ENCODE results near the gene SULF2.

Gene SULF2

GRCh38 chr20:47667531-47668312 lies 117.6 kb downstream of the SULF2 start:
- no peak for DNase-seq

GRCh38 chr20:47667086-47667485 lies 118.2 kb downstream of the SULF2 start:
- DNase-seq, result no peak

GRCh38 chr20:47666304-47666703 lies 119.0 kb downstream of the SULF2 start:
- DNase-seq, result no peak

- DNase-seq, result no peak
Measured at GRCh38 chr20:47665221-47665991, 119.9 kb downstream of the SULF2 start.

GRCh38 chr20:47664744-47665143 lies 120.5 kb downstream of the SULF2 start:
- no peak for DNase-seq

- no peak for DNase-seq
Measured at GRCh38 chr20:47664068-47664437, 121.2 kb downstream of the SULF2 start.

- peak; percentile 22 for DNase-seq
Measured at GRCh38 chr20:47663354-47664067, 121.8 kb downstream of the SULF2 start.

GRCh38 chr20:47662483-47663353 lies 122.6 kb downstream of the SULF2 start:
- no peak for DNase-seq

- no peak for DNase-seq
Measured at GRCh38 chr20:47661714-47662113, 123.6 kb downstream of the SULF2 start.

- no peak for DNase-seq
Measured at GRCh38 chr20:47660983-47661700, 124.1 kb downstream of the SULF2 start.

GRCh38 chr20:47660602-47660905 lies 124.7 kb downstream of the SULF2 start:
- DNase-seq, result no peak

- no peak for DNase-seq
Measured at GRCh38 chr20:47659904-47660601, 125.2 kb downstream of the SULF2 start.

GRCh38 chr20:47656318-47656717 lies 129.0 kb downstream of the SULF2 start:
- no peak for DNase-seq

- DNase-seq, result no peak
Measured at GRCh38 chr20:47655635-47656034, 129.6 kb downstream of the SULF2 start.

GRCh38 chr20:47654370-47654769 lies 130.9 kb downstream of the SULF2 start:
- no peak for DNase-seq

GRCh38 chr20:47653869-47654268 lies 131.4 kb downstream of the SULF2 start:
- DNase-seq, result no peak

GRCh38 chr20:47652794-47653193 lies 132.5 kb downstream of the SULF2 start:
- DNase-seq, result no peak

GRCh38 chr20:47652301-47652700 lies 133.0 kb downstream of the SULF2 start:
- DNase-seq, result no peak

GRCh38 chr20:47648943-47649342 lies 136.3 kb downstream of the SULF2 start:
- DNase-seq, result no peak

- DNase-seq, result no peak
Measured at GRCh38 chr20:47647994-47648393, 137.3 kb downstream of the SULF2 start.

- no peak for DNase-seq
Measured at GRCh38 chr20:47645632-47646031, 139.6 kb downstream of the SULF2 start.

GRCh38 chr20:47642624-47643023 lies 142.7 kb downstream of the SULF2 start:
- DNase-seq, result no peak

All from NK-92 treated with Interleukin-12 subunit alpha and Interleukin-12 subunit beta, amount 100 ng/mL, for 24 hours (cell line).